GM19455 (cell line): ENCODE results near the gene CEP57L1.
"Not testable (repeated sequence)": the region's sequence is repeated elsewhere in the genome, so short reads cannot be mapped to it uniquely, and the experiment has no call there.

Experiments used
- ATAC-seq: cut with Tn5 transposase; IDR thresholded peaks from one replicate; pipeline ENCODE4 v1.9.1; 2021; ENCODE audit not compliant: unreplicated experiment

The CEP57L1 gene

DNA sequence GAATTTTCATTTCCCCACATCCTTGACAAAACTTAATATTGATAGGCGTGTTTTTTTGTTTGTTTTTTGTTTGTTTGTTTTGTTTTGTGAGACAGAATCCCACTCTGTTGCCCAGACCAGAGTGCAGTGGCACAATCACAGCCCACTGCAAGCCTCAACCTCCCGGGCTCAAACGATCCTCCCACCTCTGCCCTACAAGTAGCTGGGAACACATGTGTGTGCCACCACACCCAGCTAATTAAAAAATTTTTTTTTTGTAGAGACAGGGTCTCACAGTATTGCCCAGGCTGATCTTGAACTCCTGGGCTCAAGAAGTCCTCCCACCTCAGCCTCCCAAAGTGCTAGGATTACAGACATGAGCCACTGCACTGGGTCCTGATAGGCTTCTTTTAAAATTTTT, 9.2 kb downstream of the CEP57L1 start:
- no peak for ATAC-seq

GRCh38 chr6:109105681-109106080, 10.4 kb downstream of the CEP57L1 start:
- ATAC-seq, result no peak

DNA sequence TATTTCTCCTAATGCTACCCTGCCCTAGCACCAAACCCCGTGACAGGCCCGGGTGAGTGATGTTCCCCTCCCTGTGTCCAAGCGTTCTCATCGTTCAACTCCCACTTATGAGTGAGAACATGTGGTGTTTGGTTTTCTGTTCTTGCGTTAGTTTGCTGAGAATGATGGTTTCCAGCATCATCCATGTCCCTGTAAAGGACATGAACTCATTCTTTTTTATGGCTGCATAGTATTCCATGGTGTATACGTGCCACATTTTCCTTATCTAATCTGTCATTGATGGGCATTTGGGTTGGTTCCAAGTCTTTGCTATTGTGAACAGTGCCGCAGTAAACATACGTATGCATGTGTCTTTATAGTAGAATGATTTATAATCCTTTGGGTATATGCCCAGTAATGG, 14.4 kb downstream of the CEP57L1 start:
- not testable (repeated sequence) for ATAC-seq

DNA sequence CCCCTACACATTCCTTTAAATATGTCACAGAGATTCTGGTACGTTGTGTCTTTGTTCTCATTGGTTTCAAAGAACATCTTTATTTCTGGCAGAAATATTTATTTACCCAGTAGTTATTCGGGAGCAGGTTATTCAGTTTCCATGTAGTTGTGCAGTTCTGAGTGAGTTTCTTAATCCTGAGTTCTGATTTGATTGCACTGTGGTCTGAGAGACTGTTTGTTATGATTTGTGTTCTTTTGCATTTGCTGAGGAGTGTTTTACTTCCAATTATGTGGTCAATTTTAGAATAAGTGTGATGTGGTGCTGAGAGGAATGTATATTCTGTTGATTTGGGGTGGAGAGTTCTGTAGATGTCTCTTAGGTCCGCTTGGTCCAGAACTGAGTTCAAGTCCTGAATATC, 17.4 kb downstream of the CEP57L1 start:
- not testable (repeated sequence) for ATAC-seq

GRCh38 chr6:109117346-109118035, 22.2 kb downstream of the CEP57L1 start:
- no peak for ATAC-seq

GRCh38 chr6:109118337-109118736, 23.0 kb downstream of the CEP57L1 start:
- no peak for ATAC-seq

GRCh38 chr6:109118871-109119354, 23.6 kb downstream of the CEP57L1 start:
- ATAC-seq, result no peak

GRCh38 chr6:109121411-109121810, 26.1 kb downstream of the CEP57L1 start:
- ATAC-seq, result no peak

DNA sequence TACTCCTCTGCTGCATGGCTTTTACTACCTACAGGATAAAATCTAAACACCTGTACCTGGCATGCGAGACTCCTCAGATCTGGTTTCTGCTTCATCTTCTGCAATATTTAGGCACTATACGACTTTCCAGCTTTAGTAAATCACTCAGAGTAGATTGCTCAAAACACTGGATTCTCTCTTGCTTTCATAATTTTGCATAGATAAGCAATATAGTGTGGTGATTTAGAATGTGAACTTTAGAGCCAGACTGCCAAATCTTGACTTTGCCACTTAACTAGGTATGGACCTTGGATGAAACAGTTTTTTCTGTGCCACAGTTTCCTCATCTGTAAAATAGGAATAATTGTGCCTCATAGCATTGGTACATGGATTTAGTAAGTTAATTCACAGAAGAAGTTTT, 28.9 kb downstream of the CEP57L1 start:
- ATAC-seq, result no peak

DNA sequence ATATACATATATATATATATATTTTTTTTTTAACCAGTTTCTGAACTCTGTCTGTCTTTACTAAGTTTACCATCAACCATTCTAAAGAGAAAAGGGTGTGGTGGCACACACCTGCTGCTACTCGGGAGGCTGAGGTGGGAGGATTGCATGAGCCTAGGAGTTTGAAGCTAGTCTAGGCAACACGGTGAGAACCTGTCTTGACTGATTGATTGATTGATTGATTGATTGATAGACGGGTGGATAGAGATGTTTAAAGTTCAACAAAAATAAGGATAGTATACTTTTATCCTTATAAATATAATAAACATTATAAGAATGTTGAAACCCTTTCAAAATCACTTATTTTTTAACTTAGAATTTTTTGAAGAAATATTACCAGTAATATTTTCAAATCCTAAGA, 30.2 kb downstream of the CEP57L1 start:
- ATAC-seq, result no peak

- ATAC-seq, result no peak
Measured at GRCh38 chr6:109130065-109130464, 34.8 kb downstream of the CEP57L1 start.

DNA sequence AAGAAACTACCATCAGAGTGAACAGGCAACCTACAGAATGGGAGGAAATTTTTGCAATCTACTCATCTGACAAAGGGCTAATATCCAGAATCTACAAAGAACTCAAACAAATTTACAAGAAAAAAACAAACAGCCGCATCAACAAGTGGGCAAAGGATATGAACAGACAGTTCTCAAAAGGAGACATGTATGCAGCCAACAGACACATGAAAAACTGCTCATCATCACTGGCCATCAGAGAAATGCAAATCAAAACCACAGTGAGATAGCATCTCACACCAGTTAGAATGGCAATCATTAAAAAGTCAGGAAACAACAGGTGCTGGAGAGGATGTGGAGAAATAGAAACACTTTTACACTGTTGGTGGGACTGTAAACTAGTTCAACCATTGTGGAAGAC, 40.3 kb downstream of the CEP57L1 start:
- ATAC-seq, result not testable (repeated sequence)

- not testable (repeated sequence) for ATAC-seq
Measured at GRCh38 chr6:109136039-109136438, 40.7 kb downstream of the CEP57L1 start.

- not testable (repeated sequence) for ATAC-seq
Measured at GRCh38 chr6:109136530-109136929, 41.2 kb downstream of the CEP57L1 start.

DNA sequence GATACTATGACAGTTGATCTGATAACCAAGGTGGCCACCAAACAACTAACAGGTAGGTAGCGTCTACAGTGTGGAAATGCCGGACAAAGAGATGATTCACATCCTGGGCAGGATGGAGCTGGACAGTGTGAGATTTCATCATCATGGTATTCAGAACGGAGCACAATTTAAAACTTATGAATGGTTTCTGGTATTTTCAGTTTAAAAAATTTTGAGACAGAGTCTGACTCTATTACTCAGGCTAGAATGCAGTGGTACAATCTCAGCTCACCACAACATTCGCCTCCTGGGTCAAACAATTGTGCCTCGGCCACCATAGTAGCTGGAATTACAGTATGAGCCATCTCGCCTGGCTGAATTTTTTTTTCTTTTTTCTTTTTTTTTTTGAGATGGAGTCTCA, 43.8 kb downstream of the CEP57L1 start:
- ATAC-seq, result no peak

- not testable (repeated sequence) for ATAC-seq
Measured at GRCh38 chr6:109142067-109142466, 46.8 kb downstream of the CEP57L1 start.

GRCh38 chr6:109143191-109143590, 47.9 kb downstream of the CEP57L1 start:
- ATAC-seq, result no peak

- ATAC-seq, result not testable (repeated sequence)
Measured at GRCh38 chr6:109148251-109148650, 52.9 kb downstream of the CEP57L1 start.

DNA sequence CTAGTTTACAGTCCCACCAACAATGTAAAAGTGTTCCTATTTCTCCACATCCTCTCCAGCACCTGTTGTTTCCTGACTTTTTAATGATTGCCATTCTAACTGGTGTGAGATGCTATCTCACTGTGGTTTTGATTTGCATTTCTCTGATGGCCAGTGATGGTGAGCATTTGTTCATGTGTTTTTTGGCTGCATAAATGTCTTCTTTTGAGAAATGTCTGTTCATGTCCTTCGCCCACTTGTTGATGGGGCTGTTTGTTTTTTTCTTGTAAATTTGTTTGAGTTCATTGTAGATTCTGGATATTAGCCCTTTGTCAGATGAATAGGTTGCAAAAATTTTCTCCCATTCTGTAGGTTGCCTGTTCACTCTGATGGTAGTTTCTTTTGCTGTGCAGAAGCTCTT, 53.4 kb downstream of the CEP57L1 start:
- not testable (repeated sequence) for ATAC-seq

DNA sequence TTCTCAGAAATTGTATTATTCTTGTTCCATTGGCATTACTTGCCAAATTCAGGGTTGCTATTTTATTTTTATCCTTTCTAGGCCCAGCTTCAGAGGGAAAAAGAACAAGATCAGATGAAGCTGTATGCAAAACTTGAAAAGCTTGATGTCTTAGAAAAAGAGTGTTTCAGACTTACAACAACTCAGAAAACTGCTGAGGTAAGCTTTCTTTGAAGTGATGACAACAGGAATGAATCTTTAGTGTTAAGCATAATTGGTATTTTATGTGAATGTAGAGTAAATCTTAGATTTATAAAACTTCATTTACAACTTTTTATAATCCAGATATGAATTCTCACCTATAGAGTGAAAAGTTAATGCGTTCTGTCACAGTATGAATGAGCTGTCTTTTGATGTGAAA, 58.4 kb downstream of the CEP57L1 start:
- ATAC-seq, result no peak

GRCh38 chr6:109164331-109164730, 69.0 kb downstream of the CEP57L1 start:
- no peak for ATAC-seq

- no peak for ATAC-seq
Measured at GRCh38 chr6:109165392-109165974, 70.2 kb downstream of the CEP57L1 start.

DNA sequence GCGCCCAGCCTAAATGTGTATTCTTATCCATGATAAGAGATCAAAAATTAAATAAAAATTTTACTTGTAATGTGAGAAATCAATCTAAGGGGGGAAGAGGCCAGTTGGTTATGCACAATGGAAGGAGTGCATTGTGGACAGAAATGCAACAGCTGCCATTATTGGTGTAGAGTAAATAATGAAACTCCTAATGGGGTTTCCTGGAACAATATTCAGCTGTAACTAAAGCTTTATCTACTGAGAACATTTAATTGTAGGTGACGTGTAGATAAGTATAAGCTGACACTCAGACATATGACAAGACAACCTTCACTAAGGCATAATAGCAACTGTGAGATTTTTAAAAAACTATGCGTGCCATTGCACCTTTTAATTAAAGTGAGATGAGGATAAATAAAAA, 71.4 kb downstream of the CEP57L1 start:
- no peak for ATAC-seq
